BJ (cell line): ENCODE results near the gene STAP1. TPM values are rescaled to one million over a fixed set of nuclear protein-coding genes. Genes with fewer than 3 reads are reported as not detected.

Source experiments
- CTCF ChIA-PET: fragments of 350-600 bp; formaldehyde crosslinking; extraction: SDS; loops from one replicate; lab custom pipeline; 2021; ENCODE audit warnings: antibody characterized with exemption, inconsistent platforms; lab: Yijun Ruan, JAX
- POLR2A ChIA-PET: fragments of 300-600 bp; sonication (Branson Sonifier 250); formaldehyde crosslinking; extraction: SDS; loops from one replicate; lab custom pipeline; 2021; ENCODE audit warnings: antibody characterized with exemption; lab: Charles Lee
- DNase-seq: peaks from one replicate; pipeline ENCODE4 v3.0.0-alpha.2; 2011; ENCODE audit warnings: low read depth
- H3K27me3 ChIP-seq: 2 replicates; pipeline ENCODE4 v1.6.0; 2011; ENCODE audit warnings: low read length; ENCODE audit not compliant: control insufficient read depth, insufficient read depth
- H3K36me3 ChIP-seq: 2 replicates; pipeline ENCODE4 v1.5.1; 2011; ENCODE audit warnings: low read length; ENCODE audit not compliant: control insufficient read depth, insufficient read depth
- H3K4me3 ChIP-seq: 2 replicates; pipeline ENCODE4 v1.5.1; 2011; ENCODE audit warnings: low read depth, mild to moderate bottlenecking, control low read depth, low read length
- polyA plus RNA-seq: library from polyadenylated mRNA; depleted of rRNA; stranded (reverse); fragments of >200 nt; gene quantifications from 2 replicates; pipeline ENCODE4 v1.2.3, GENCODE V29; 2011
- TF ChIP-seq, protein P1 (sequence below): IDR thresholded peaks from 2 replicates; pipeline ENCODE4 v1.5.1; 2011; ENCODE audit warnings: low read depth, mild to moderate bottlenecking, control low read depth, inconsistent platforms, low read length, moderate library complexity; ENCODE audit not compliant: insufficient read depth

STAP1 gene
- polyA plus RNA-seq, 1 experiment, result not detected

- TF ChIP-seq, protein P1, sequence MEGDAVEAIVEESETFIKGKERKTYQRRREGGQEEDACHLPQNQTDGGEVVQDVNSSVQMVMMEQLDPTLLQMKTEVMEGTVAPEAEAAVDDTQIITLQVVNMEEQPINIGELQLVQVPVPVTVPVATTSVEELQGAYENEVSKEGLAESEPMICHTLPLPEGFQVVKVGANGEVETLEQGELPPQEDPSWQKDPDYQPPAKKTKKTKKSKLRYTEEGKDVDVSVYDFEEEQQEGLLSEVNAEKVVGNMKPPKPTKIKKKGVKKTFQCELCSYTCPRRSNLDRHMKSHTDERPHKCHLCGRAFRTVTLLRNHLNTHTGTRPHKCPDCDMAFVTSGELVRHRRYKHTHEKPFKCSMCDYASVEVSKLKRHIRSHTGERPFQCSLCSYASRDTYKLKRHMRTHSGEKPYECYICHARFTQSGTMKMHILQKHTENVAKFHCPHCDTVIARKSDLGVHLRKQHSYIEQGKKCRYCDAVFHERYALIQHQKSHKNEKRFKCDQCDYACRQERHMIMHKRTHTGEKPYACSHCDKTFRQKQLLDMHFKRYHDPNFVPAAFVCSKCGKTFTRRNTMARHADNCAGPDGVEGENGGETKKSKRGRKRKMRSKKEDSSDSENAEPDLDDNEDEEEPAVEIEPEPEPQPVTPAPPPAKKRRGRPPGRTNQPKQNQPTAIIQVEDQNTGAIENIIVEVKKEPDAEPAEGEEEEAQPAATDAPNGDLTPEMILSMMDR, result no peak
- DNase-seq, result no peak
- POLR2A ChIA-PET, result no interaction called here
These were observed 35.2 kb downstream of the STAP1 start for GRCh38 chr4:67593741-67594175.

DNA sequence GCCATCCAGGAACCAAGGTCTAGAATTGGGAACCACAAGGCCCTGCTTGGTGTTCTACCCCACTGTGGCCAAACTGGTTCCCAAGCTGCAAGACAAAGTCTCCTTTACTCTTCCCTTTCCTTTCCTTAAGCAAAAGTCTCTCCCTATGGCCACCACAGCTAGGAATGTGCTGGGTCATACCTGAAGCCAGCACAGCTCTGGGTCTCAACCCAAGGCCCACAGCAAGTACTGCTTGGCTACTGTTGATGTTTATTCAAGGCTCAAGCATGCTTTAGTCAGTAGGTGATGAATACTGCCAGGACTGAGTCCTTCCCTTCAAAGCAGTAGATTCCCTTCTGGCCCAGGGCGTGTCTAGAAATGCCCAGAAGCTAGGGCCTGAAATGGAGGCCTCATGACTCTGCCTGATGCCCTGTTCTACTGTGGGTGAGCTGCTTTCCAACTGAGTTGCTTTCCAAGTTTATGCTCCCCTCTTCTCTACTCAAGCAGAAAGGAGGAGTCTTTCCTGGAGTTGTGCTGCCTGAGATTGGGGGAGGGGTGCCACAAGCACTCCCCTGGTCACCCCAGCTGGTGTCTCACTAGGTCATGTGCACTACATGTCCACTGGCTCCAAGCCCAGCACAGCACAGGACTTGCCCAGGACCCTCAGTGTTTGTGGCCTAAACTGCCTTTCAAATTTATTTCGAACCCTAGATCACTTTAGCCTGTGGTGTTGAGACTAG lies 44.9 kb downstream of the STAP1 start:
- no peak for DNase-seq
- TF ChIP-seq, protein P1, result no peak
- Histone ChIP-seq H3K27me3 (no peaks in the 10 kb centered on the region), H3K4me3 (no peak overlapping the region), H3K36me3 (no peaks in the 10 kb centered on the region)
- POLR2A ChIA-PET, result no interaction called here
- CTCF ChIA-PET, result interaction anchor here (1.4 to 1.6 kb wide), 2 partner anchors 14 to 26 kb away, joined by 3 to 4 read pairs; no protein-coding TSS in a partner anchor

More at GRCh38 chr4:67593741-67594175, 35.2 kb downstream of the STAP1 start:
- no peaks in the 10 kb centered on the region for H3K36me3 ChIP-seq
- CTCF ChIA-PET, result interaction anchor here (0.6 kb wide), 1 partner anchor 77 kb away, joined by 3 read pairs; no protein-coding TSS in a partner anchor
- no peak overlapping the region for H3K4me3 ChIP-seq
- peaks cover 2% of the 10 kb centered on the region; the same call in 1 of the 2 replicates for H3K27me3 ChIP-seq

DNA sequence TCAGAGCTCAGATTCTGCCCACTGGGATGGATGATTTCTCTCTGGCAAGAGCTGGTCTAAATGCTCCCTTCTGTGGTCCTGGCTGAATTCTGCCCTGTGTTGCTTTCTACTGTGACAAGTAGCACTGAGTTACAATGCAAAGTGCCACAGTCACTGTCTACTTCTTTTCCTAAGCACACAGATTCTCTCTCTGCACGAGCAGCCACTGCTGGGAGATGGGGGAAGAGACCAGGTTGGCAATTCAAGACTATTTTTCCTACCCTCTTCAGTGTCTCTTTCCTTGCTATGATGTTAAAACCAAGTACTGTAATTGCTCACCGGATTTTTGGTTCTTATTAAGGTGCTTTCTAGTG lies 45.5 kb downstream of the STAP1 start:
- TF ChIP-seq, protein P1, result no peak
- no peaks in the 10 kb centered on the region for H3K36me3 ChIP-seq
- ChIA-PET POLR2A (no interaction called here), CTCF (interaction anchor here (1.4 to 1.6 kb wide), 2 partner anchors 13 to 26 kb away, joined by 3 to 4 read pairs; no protein-coding TSS in a partner anchor)
- H3K4me3 ChIP-seq, result no peak overlapping the region
- DNase-seq, result no peak
- no peaks in the 10 kb centered on the region for H3K27me3 ChIP-seq

DNA sequence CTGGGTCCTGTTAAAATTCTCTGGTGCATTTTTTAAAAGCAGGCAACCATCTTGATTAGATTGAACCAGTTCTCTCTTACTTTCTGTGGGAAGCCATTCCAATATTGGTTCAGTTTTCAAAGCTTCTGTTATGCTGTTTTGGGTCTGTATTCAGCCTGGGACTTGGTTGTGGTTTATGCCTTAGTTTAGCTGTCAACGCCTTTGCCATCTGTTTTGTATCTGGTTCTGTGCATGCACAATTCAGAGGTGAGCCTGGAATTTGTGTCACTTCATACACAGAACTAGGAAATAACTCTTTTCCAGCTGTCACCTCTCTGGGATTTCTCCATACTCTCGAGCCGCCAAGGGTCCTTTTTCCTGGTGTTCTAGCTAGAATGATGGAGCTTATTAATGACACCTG lies 46.2 kb downstream of the STAP1 start:
- POLR2A ChIA-PET, result no interaction called here
- no peak for DNase-seq
- H3K36me3 ChIP-seq, result no peaks in the 10 kb centered on the region
- TF ChIP-seq, protein P1, result no peak
- H3K4me3 ChIP-seq, result no peak overlapping the region
- no peaks in the 10 kb centered on the region for H3K27me3 ChIP-seq
- CTCF ChIA-PET, result interaction anchor here (1.4 to 1.6 kb wide), 2 partner anchors 13 to 25 kb away, joined by 3 to 4 read pairs; no protein-coding TSS in a partner anchor

DNA sequence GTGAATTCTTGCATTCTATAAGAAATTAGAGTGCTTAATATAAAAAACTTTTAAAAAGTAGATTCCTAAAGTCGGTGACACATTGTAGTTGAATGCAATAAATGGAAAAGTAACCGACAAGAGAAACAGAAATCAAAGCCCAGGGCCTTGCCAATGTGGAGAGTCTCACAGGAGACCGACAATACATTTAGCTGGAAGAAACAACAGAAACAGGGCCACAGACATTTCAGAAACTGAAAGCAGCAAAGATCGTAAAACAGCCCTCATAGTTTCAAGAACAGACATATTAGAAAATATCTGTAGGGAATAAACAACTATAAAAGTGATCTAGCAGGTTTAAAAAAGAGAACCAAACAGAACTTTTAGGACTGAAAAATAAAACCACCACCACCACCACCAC lies 49.5 kb downstream of the STAP1 start:
- Histone ChIP-seq H3K36me3 (no peaks in the 10 kb centered on the region), H3K27me3 (no peaks in the 10 kb centered on the region), H3K4me3 (no peak overlapping the region)
- ChIA-PET POLR2A (interaction anchor here (0.5 kb wide), 1 partner anchor 106 kb away, joined by 4 read pairs; no protein-coding TSS in a partner anchor), CTCF (interaction anchor here (0.6 kb wide), 1 partner anchor 11 kb away, joined by 3 read pairs; no protein-coding TSS in a partner anchor)
- TF ChIP-seq, protein P1, result no peak
- DNase-seq, result no peak
